Ovary (tissue), 9 donors: ENCODE measurements around the gene FABP3. TPM values are rescaled to one million over a fixed set of nuclear protein-coding genes. Genes with fewer than 3 reads are reported as not detected.

Source experiments
- DNase-seq, 5 donors: peaks; one replicate each; pipeline ENCODE4 v3.0.0-alpha.2; 2019 to 2020
- H3K27ac ChIP-seq, 2 donors: fragments of 200-600 bp; one replicate each; pipeline versions ENCODE4 v1.5.1 to v1.8.0; 2019 to 2022
- H3K27me3 ChIP-seq: fragments of 200-600 bp; one replicate; pipeline ENCODE4 v1.8.0; 2022
- H3K36me3 ChIP-seq: fragments of 200-600 bp; sonication (generic); one replicate; pipeline ENCODE4 v1.5.1; 2019
- H3K4me1 ChIP-seq: one replicate; pipeline ENCODE4 v1.8.1; 2013; ENCODE audit warnings: mild to moderate bottlenecking, moderate library complexity; ENCODE audit not compliant: insufficient read depth
- H3K4me3 ChIP-seq: fragments of 200-600 bp; sonication (generic); one replicate; pipeline ENCODE4 v1.5.1; 2017
- H3K9me3 ChIP-seq, 2 donors: fragments of 200-600 bp in 1 of 2; sonication (generic) in 1 of 2; one replicate each; pipeline versions ENCODE4 v1.5.1 to v1.8.1; 2013 to 2019; ENCODE audit warnings: mild to moderate bottlenecking in 1 of 2, moderate library complexity in 1 of 2
- EP300 ChIP-seq: sonication (generic); formaldehyde crosslinking; IDR thresholded peaks from one replicate; pipeline ENCODE4 v1.6.1; 2017; ENCODE audit warnings: antibody characterized with exemption
- POLR2A ChIP-seq: fragments of 450-650 bp; IDR thresholded peaks from one replicate; pipeline ENCODE4 v1.6.1; 2017; ENCODE audit warnings: antibody characterized with exemption, mild to moderate bottlenecking, moderate library complexity
- WGBS, 3 donors: extraction: QIAGEN DNeasy Blood & Tissue Kit in 1 of 3; methylation state at CpG; one replicate each; pipeline versions ENCODE4 v1.1.5 to v1.1.7; 2013 to 2017; 5-methylcytosine and 5-hydroxymethylcytosine counted together
- intact Hi-C, 4 donors: fragments of 100-400 bp; cut with DNase I; formaldehyde crosslinking; loops; one replicate each; pipeline versions ENCODE4 v1.11.0 to v1.15.1; 2022 to 2023
- polyA plus RNA-seq, 2 donors: library from polyadenylated mRNA; stranded (reverse); fragments of 200-250 nt in 1 of 2; fragments of 350-450 nt in 1 of 2; fragmentation: Illumina TruSeq in 1 of 2; extraction: RNeasy Lipid Tissue Mini Kit (QIAGEN cat#74804) in 1 of 2; gene quantifications; one replicate each; pipeline ENCODE4 v1.2.3, GENCODE V29; 2013 to 2014
- total RNA-seq, 7 donors: library from RNA; depleted of rRNA in 2 of 7; stranded (reverse); fragments of >200 nt in 2 of 7; fragmentation: NEBNext Ultra II Directional in 3 of 7; extraction: Animal tissue kit (Norgen Biotek cat#: 25700) in 3 of 7; gene quantifications; one replicate each; pipeline versions ENCODE4 v1.1.0 to v1.2.4, GENCODE V29; 2016 to 2023
- TF ChIP-seq, protein P1 (sequence below), 3 donors: fragments of 450-650 bp in 2 of 3; fragments of 200-600 bp in 1 of 3; IDR thresholded peaks; one replicate each; pipeline versions ENCODE4 v1.5.1 to v1.8.0; 2016 to 2022; ENCODE audit warnings: antibody characterized with exemption in 3 of 3, mild to moderate bottlenecking in 1 of 3
- donor health status: DM: no; HTN: no; CAD: no; lungs with moderate emphysema.
- donor health status: DM: no; HTN: no; CAD: no.
- donor health status: Bipolar disorder and iron deficiency.
- donor health status: DM: yes; HTN: yes; CAD: no.
- donor health status: DM: no; HTN: no; CAD: no.
- donor health status: DM: yes; HTN: yes; CAD: no.

FABP3 gene
- total and polyA plus RNA-seq, 9 donors, result 3.3 to 153 (median 24.2) TPM

DNA sequence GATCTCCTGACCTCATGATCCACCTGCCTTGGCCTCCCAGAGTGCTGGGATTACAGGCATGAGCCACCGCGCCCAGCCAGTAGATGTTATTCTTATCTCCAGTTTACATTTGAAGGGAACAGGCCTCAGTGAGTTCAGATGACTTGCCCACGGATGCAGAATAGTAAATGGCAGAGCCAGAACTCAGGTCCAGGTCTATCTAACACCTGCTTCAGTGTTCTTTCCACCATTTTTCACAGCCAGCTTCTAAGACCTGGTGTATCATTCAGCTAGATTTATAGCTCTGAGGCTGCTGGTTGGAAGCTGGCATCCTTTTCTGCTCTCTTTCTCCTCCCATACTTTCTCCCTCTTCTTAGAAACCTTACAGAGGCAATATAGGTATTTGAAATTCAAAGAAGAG lies 10.8 kb downstream of the FABP3 start:
- 85 to 92% (median 90%) methylated on average over 3 of the region's 3 CpGs for WGBS, 3 donors
- H3K9me3 ChIP-seq, result no peaks in the 10 kb centered on the region
- no peak overlapping the region for H3K27ac ChIP-seq
- no peak overlapping the region for H3K4me3 ChIP-seq
- no peaks in the 10 kb centered on the region for H3K27me3 ChIP-seq
- DNase-seq, result no peak
- H3K4me1 ChIP-seq, result no peaks in the 10 kb centered on the region
- intact Hi-C loops, result no loop called here
- no peaks in the 10 kb centered on the region for H3K36me3 ChIP-seq
- no peak for TF ChIP-seq EP300

DNA sequence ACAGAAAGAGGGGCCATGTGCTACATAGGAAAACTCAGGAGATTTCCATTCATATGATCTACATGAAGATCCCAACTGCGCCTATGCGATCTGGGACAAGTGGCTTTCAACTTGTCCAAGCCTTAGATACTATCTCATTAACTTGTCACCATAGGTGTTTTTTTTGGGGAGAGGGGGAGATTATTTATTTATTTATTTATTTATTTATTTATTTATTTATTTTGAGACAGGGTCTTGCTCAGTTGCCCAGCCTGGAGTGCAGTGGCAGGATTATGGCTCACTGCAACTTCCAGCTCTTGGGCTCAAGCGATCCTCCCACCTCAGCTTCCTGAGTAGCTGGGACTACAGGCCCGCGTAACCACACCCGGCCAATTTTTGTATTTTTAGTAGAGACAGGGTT lies 11.3 kb downstream of the FABP3 start:
- no peak for DNase-seq
- H3K27me3 ChIP-seq, result no peaks in the 10 kb centered on the region
- H3K36me3 ChIP-seq, result no peaks in the 10 kb centered on the region
- H3K4me3 ChIP-seq, result no peak overlapping the region
- no peaks in the 10 kb centered on the region for H3K4me1 ChIP-seq
- H3K27ac ChIP-seq, result no peak overlapping the region
- H3K9me3 ChIP-seq, result no peaks in the 10 kb centered on the region
- TF ChIP-seq, protein P1, sequence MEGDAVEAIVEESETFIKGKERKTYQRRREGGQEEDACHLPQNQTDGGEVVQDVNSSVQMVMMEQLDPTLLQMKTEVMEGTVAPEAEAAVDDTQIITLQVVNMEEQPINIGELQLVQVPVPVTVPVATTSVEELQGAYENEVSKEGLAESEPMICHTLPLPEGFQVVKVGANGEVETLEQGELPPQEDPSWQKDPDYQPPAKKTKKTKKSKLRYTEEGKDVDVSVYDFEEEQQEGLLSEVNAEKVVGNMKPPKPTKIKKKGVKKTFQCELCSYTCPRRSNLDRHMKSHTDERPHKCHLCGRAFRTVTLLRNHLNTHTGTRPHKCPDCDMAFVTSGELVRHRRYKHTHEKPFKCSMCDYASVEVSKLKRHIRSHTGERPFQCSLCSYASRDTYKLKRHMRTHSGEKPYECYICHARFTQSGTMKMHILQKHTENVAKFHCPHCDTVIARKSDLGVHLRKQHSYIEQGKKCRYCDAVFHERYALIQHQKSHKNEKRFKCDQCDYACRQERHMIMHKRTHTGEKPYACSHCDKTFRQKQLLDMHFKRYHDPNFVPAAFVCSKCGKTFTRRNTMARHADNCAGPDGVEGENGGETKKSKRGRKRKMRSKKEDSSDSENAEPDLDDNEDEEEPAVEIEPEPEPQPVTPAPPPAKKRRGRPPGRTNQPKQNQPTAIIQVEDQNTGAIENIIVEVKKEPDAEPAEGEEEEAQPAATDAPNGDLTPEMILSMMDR (IDR thresholded peaks at IDR 0.05), result no peak
- TF ChIP-seq EP300, result no peak
- no peak for TF ChIP-seq POLR2A
- WGBS, 3 donors, result 97 to 98% (median 98%) methylated on average over 6 of the region's 6 CpGs
- intact Hi-C loops, result no loop called here

DNA sequence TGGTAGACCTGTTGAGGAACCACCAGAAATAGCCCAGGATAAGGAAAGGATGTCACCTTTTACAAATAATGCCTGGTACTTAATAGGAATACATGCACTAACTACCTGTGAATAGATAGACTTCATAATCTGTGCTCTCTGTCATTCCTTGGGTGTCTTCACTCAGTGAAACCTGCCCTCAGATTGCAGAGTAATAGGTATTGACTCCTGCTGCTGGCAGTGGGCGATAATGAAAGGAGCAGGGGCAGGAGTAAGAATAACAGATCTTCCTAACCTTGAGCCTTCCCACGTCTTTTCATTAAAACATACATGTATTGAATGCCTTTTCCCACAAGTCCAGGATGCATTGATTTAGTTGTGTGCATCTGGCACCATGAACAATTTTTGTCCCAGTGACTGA lies 16.4 kb downstream of the FABP3 start:
- WGBS, 3 donors, result 94 to 95% (median 95%) methylated on average over 2 of the region's 2 CpGs
- no peak for DNase-seq
- no peaks in the 10 kb centered on the region for H3K27me3 ChIP-seq
- no peak overlapping the region for H3K27ac ChIP-seq
- H3K36me3 ChIP-seq, result no peaks in the 10 kb centered on the region
- H3K9me3 ChIP-seq, result no peaks in the 10 kb centered on the region
- H3K4me3 ChIP-seq, result no peak overlapping the region
- H3K4me1 ChIP-seq, result no peaks in the 10 kb centered on the region
- TF ChIP-seq EP300 (no peak), POLR2A (no peak)
- TF ChIP-seq, protein P1 (IDR thresholded peaks at IDR 0.05), result no peak
- intact Hi-C loops, result no loop called here

DNA sequence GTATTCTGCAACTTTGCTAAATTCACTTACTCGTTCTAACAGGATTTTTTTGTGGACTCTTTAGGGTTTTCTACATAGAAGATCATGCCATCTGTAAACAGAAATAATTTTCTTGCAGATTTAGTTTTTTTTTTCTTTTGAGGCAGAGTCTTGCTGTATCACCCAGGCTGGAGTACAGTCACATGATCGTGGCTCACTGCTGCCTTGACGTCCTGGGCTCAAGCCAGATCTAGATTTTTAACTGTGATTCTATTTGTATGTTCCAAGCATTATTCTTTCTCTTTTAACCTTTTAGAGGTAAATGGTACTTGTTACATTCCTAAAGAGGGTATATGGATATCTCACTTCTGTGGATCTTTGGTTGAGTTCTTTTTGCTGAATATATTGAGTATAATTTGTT lies 18.6 kb downstream of the FABP3 start:
- H3K27ac ChIP-seq, result no peak overlapping the region
- intact Hi-C loops, result no loop called here
- no peaks in the 10 kb centered on the region for H3K4me1 ChIP-seq
- DNase-seq, result no peak
- no peak for TF ChIP-seq POLR2A
- TF ChIP-seq, protein P1 (IDR thresholded peaks at IDR 0.05), result no peak
- no peak for TF ChIP-seq EP300
- no peaks in the 10 kb centered on the region for H3K27me3 ChIP-seq
- 70 to 82% (median 71%) methylated on average over 3 of the region's 3 CpGs for WGBS, 3 donors
- no peak overlapping the region for H3K4me3 ChIP-seq
- no peaks in the 10 kb centered on the region for H3K9me3 ChIP-seq
- no peaks in the 10 kb centered on the region for H3K36me3 ChIP-seq

DNA sequence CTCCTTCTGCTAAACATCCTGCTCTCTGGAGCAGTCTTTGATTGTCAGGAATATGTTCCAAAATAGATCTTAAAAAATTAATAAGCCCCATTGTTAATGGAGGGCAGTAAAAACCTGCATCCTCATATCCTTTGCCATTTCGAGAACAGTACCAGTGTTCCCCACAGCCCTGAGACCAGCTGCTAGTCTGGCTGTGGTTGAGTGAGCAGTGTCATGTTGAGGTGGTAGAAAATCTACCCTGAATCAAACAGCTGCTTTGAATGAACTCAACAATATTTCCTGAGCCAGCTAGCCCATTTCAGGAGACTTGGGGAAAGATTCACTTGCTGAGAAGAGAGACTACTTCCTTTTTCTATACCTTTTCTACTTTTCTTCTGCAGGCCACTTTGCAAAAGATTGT lies 24.4 kb downstream of the FABP3 start:
- Histone ChIP-seq H3K4me3 (no peak overlapping the region), H3K9me3 (no peaks in the 10 kb centered on the region), H3K27me3 (no peaks in the 10 kb centered on the region), H3K4me1 (no peaks in the 10 kb centered on the region), H3K27ac (no peak overlapping the region), H3K36me3 (no peaks in the 10 kb centered on the region)
- TF ChIP-seq POLR2A, result no peak
- no peak for TF ChIP-seq EP300
- TF ChIP-seq, protein P1 (IDR thresholded peaks at IDR 0.05), result no peak
- DNase-seq, result no peak
- intact Hi-C loops, result no loop called here
- 82 to 98% (median 94%) methylated on average over 1 of the region's 1 CpG for WGBS, 3 donors
